ENCODE results near the gene KCNJ5. TPM values are rescaled to one million over a fixed set of nuclear protein-coding genes. Genes with fewer than 3 reads are reported as not detected.

KCNJ5 gene
- total and polyA plus RNA-seq, 2 experiments from 2014 or later, result not detected

DNA sequence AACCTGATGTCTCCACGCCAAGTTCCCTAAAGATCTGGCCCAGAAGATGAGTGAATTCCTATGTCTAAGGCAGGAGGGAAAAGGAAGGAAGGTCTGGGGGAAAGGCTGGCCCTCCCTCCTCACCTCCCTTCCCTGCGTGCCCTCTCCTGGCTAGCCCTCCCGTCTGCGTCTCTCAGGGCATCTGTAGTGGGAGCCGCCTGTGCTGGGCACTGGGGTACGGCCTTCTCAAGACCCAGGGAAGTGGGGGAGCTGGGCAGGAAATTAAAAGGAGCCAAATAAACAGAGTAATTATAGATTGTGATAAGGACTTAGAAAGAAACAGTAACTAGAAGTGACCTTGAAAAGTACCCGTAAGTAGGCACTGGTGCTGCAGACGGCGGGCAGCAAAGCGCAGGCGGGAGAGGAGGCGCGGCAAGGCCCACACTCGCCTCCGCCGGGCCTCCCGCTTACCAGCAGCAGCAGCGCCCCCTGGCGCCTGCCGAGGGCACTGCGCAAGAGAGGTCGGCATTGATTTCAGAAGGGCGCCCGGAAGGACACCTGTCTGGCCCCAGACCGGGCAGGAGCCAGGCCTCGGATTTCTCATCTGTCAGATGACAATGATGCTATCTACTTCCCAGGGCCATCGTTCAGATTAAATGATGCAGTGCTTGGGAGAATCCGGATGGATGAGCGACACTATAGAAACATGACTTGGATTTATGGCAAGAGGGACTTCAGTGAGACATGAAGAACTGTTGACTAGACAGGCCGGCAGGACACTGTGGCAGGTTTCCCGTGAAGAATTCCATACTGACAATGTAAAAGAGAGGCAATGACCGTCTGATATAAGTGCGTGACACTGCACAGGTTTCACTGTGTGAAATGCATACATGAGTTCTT, 31.4 kb upstream of the KCNJ5 start:
- H3K4me2 ChIP-seq, result no peak overlapping the region
- H3K4me3 Mint-ChIP-seq, result no peak overlapping the region

GRCh38 chr11:128860571-128861361, 30.4 kb upstream of the KCNJ5 start:
- DNase-seq (ENCODE audit: low spot score), result no peak
- no peak overlapping the region for H3K27ac Mint-ChIP-seq
- TF ChIP-seq STAT1 (IDR thresholded peaks at IDR 0.05; ENCODE audit: unreplicated experiment) (no peak), ZNF114 (CRISPR knock-in tag; IDR thresholded peaks at IDR 0.05) (no peak), CTCF (conservative IDR thresholded peaks at IDR 0.05; ENCODE audit: low read depth in 2 of 2) (no peak)

More for the DNA sequence above, 31.4 kb upstream of the KCNJ5 start:
- TF ChIP-seq POLR2AphosphoS5 (IDR thresholded peaks at IDR 0.05; ENCODE audit: low read depth) (no peak), CTCF (conservative IDR thresholded peaks at IDR 0.05; ENCODE audit: low read depth in 2 of 2) (peak; percentile 93 to 94), CREB1 (CRISPR knock-in tag; IDR thresholded peaks at IDR 0.05; ENCODE audit: low read depth) (0 out of 2 replicates have a peak, but pooled peaks have one; percentile 35)
- H3K79me2 ChIP-seq (replicated peaks; ENCODE audit: insufficient read depth), result no peaks in the 10 kb centered on the region
- peak; percentile 94 for ATAC-seq
- H3K27ac Mint-ChIP-seq, result no peak overlapping the region
- peak; percentile 90 for DNase-seq (ENCODE audit: low spot score)
- H3K9me3 Mint-ChIP-seq, result no peaks in the 10 kb centered on the region
- H3F3A ChIP-seq (replicated peaks; ENCODE audit: low read depth), result no peaks in the 10 kb centered on the region
- no peaks in the 10 kb centered on the region for H3K9me2 ChIP-seq (ENCODE audit: insufficient read depth)
- H3K4me1 Mint-ChIP-seq, result peaks cover 18% of the 10 kb centered on the region
- H2AFZ ChIP-seq, result peak overlapping the region; percentile 89
- H3K4me3 ChIP-seq, result no peak overlapping the region
- H3K36me3 Mint-ChIP-seq (ENCODE audit: low read depth), result no peaks in the 10 kb centered on the region
- no peaks in the 10 kb centered on the region for H3K36me3 ChIP-seq (ENCODE audit: insufficient read depth)
- H3K4me1 ChIP-seq (ENCODE audit: insufficient read depth), result peaks cover 14% of the 10 kb centered on the region; the same call in 1 of the 2 replicates
- H3K27me3 Mint-ChIP-seq (ENCODE audit: insufficient read depth, low read depth, poor library complexity), result peaks cover 8% of the 10 kb centered on the region
- no peaks in the 10 kb centered on the region for H4K20me1 ChIP-seq (replicated peaks; ENCODE audit: insufficient read depth)
- no peak overlapping the region for H3K27ac ChIP-seq (ENCODE audit: low read depth)
- H3K27me3 ChIP-seq (ENCODE audit: insufficient read depth), result peaks cover 6% of the 10 kb centered on the region; the same call in 1 of the 2 replicates

More at GRCh38 chr11:128860571-128861361, 30.4 kb upstream of the KCNJ5 start:
- H3K4me1 Mint-ChIP-seq, result peaks cover 20% of the 10 kb centered on the region
- H3K9me3 Mint-ChIP-seq, result no peaks in the 10 kb centered on the region
- Histone ChIP-seq H3K4me2 (no peak overlapping the region), H3F3A (replicated peaks; ENCODE audit: low read depth) (no peaks in the 10 kb centered on the region), H3K36me3 (ENCODE audit: insufficient read depth) (no peaks in the 10 kb centered on the region), H3K4me3 (no peak overlapping the region), H3K27ac (ENCODE audit: low read depth) (no peak overlapping the region), H2AFZ (no peak overlapping the region; the same call in 1 of the 2 replicates), H3K9me2 (ENCODE audit: insufficient read depth) (no peaks in the 10 kb centered on the region), H4K20me1 (replicated peaks; ENCODE audit: insufficient read depth) (no peaks in the 10 kb centered on the region), H3K79me2 (replicated peaks; ENCODE audit: insufficient read depth) (no peaks in the 10 kb centered on the region), H3K27me3 (ENCODE audit: insufficient read depth) (peaks cover 6% of the 10 kb centered on the region; the same call in 1 of the 2 replicates), H3K4me1 (ENCODE audit: insufficient read depth) (peaks cover 14% of the 10 kb centered on the region; the same call in 1 of the 2 replicates)
- peaks cover 8% of the 10 kb centered on the region for H3K27me3 Mint-ChIP-seq (ENCODE audit: insufficient read depth, low read depth, poor library complexity)
- H3K4me3 Mint-ChIP-seq, result no peak overlapping the region
- no peak for ATAC-seq
- H3K36me3 Mint-ChIP-seq (ENCODE audit: low read depth), result peaks cover 2% of the 10 kb centered on the region; the same call in 1 of the 3 replicates

All from GM23338 (cell line).